Measurements from ENCODE around the gene TMEM9. TPM values are rescaled to one million over a fixed set of nuclear protein-coding genes. Genes with fewer than 3 reads are reported as not detected.

TMEM9 gene
- total and polyA plus RNA-seq, 9 of the 15 experiments (the other 6 are each of a cell fraction or from before 2014, with no cell fraction given): 30.4 to 107 (median 67.6) TPM

DNA sequence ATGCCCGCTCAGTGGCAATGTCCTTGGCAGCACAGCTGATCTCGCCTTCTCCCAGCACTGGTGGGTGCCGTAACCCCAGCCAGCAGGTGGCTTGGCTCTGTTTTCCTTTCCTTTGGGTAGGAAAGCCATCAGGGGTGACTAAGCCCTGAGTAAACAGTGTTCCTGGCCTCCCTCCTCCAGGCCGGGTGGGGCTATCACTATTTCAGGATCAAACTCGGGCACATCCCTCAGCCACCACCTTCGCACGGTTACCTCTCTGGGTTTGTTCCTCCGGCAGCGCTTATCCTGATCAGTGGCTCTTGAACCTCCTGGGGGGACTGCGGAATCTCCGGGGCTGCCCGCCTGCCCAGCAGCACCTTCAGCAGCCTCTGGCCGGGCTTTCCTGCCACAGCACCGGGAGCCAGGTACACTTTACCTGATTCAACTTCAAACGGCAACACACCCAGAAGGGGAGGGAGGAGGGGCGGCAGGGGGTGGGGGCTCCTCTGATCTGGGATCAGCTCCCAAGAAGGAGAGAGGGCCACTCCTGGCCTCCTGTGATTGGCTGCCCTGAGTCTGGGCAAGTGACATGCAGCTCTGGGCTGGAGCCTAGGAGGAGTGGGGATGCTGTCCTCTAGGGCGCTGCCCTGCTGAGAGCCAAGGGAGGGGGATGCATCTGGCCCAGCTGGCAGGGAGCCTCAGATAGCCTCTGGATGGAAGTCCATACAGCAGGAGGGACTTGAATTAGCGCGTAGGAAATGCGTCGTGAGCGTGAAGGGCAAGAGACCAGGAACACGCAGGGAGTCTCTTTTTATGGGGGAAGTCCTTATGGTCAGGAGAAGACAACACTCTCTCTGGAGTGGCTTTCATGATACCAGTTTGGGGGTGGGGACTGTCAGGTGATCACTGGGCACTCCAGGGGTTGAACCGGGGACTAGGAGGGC is 27.2 kb downstream of the TMEM9 start, which contains the start of gene ASCL5 (continued):
- TF ChIP-seq, protein P1, sequence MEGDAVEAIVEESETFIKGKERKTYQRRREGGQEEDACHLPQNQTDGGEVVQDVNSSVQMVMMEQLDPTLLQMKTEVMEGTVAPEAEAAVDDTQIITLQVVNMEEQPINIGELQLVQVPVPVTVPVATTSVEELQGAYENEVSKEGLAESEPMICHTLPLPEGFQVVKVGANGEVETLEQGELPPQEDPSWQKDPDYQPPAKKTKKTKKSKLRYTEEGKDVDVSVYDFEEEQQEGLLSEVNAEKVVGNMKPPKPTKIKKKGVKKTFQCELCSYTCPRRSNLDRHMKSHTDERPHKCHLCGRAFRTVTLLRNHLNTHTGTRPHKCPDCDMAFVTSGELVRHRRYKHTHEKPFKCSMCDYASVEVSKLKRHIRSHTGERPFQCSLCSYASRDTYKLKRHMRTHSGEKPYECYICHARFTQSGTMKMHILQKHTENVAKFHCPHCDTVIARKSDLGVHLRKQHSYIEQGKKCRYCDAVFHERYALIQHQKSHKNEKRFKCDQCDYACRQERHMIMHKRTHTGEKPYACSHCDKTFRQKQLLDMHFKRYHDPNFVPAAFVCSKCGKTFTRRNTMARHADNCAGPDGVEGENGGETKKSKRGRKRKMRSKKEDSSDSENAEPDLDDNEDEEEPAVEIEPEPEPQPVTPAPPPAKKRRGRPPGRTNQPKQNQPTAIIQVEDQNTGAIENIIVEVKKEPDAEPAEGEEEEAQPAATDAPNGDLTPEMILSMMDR (IDR thresholded peaks at IDR 0.05 in 2 of 3, conservative IDR thresholded peaks at IDR 0.05 in 1 of 3; ENCODE audit: insufficient read depth in 2 of 3, low read depth in 1 of 3, low read length in 3 of 3): 0 out of 6 replicates have a peak, but pooled peaks of 1 of the 3 experiments have one; percentile 11
- TF ChIP-seq, protein P2, sequence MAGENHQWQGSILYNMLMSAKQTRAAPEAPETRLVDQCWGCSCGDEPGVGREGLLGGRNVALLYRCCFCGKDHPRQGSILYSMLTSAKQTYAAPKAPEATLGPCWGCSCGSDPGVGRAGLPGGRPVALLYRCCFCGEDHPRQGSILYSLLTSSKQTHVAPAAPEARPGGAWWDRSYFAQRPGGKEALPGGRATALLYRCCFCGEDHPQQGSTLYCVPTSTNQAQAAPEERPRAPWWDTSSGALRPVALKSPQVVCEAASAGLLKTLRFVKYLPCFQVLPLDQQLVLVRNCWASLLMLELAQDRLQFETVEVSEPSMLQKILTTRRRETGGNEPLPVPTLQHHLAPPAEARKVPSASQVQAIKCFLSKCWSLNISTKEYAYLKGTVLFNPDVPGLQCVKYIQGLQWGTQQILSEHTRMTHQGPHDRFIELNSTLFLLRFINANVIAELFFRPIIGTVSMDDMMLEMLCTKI (IDR thresholded peaks at IDR 0.05; ENCODE audit: partially characterized antibody): no peak
- TF ChIP-seq KLF6 (CRISPR knock-in tag; IDR thresholded peaks at IDR 0.05; ENCODE audit: borderline replicate concordance): no peak

DNA sequence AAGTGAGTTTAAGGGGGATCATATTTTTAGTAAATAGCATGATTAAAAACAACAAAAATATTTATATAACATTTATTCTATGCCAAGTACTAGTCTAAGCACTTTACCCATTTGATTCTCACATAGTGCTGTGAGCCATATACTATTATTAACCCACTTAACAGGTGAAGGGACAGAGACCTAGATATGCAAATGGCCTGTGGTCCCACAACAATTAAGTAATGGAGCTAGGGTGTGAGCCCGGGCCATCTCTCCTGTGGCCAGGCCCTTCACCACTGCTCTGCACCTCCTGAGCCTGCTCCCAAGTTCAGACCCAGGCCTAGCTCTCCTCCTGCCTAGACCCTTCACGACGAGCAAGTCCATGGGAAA is 27.8 kb downstream of the TMEM9 start:
- TF ChIP-seq, protein P3, sequence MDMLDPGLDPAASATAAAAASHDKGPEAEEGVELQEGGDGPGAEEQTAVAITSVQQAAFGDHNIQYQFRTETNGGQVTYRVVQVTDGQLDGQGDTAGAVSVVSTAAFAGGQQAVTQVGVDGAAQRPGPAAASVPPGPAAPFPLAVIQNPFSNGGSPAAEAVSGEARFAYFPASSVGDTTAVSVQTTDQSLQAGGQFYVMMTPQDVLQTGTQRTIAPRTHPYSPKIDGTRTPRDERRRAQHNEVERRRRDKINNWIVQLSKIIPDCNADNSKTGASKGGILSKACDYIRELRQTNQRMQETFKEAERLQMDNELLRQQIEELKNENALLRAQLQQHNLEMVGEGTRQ (CRISPR knock-in tag; IDR thresholded peaks at IDR 0.05): no peak
- TF ChIP-seq ZNF133 (CRISPR knock-in tag; IDR thresholded peaks at IDR 0.05) (no peak), TRIM28 (IDR thresholded peaks at IDR 0.05) (no peak), ZNF551 (CRISPR knock-in tag; IDR thresholded peaks at IDR 0.05) (no peak), NR4A1 (CRISPR knock-in tag; IDR thresholded peaks at IDR 0.05) (no peak), NR4A1 (tag; IDR thresholded peaks at IDR 0.05) (no peak), MBD2 (IDR thresholded peaks at IDR 0.05; ENCODE audit: borderline replicate concordance, low read depth) (no peak), ZNF174 (CRISPR knock-in tag; IDR thresholded peaks at IDR 0.05) (no peak)
- TF ChIP-seq, protein P4, sequence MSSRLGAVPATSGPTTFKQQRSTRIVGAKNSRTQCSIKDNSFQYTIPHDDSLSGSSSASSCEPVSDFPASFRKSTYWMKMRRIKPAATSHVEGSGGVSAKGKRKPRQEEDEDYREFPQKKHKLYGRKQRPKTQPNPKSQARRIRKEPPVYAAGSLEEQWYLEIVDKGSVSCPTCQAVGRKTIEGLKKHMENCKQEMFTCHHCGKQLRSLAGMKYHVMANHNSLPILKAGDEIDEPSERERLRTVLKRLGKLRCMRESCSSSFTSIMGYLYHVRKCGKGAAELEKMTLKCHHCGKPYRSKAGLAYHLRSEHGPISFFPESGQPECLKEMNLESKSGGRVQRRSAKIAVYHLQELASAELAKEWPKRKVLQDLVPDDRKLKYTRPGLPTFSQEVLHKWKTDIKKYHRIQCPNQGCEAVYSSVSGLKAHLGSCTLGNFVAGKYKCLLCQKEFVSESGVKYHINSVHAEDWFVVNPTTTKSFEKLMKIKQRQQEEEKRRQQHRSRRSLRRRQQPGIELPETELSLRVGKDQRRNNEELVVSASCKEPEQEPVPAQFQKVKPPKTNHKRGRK (tag; IDR thresholded peaks at IDR 0.05): no peak
- no TSS peak for BruUV-seq (replicated peaks)
- no peak for FAIRE-seq
- no peak for ATAC-seq
- Histone ChIP-seq H3K9me1 (ENCODE audit: control insufficient read depth, insufficient read depth, low read length) (no peaks in the 10 kb centered on the region), H3K4me1 (replicated peaks in 1 of 2; ENCODE audit: control insufficient read depth in 2 of 2, insufficient read depth in 2 of 2, low read length in 2 of 2) (peaks cover 0 to 3% of the 10 kb centered on the region in 2 experiments; a peak in 2 of 5 replicates), H2AFZ (ENCODE audit: low read depth, low read length) (no peak overlapping the region), H3K36me3 (ENCODE audit: control insufficient read depth, insufficient read depth, low read length) (no peaks in the 10 kb centered on the region), H3K27me3 (ENCODE audit: control insufficient read depth in 2 of 2, insufficient read depth in 2 of 2, low read length in 2 of 2) (peaks cover 68 to 83% of the 10 kb centered on the region in 2 experiments), H3K9me3 (replicated peaks; ENCODE audit: control insufficient read depth, insufficient read depth, low read depth, low read length) (no peaks in the 10 kb centered on the region), H3K79me2 (ENCODE audit: control insufficient read depth, insufficient read depth, low read length) (no peaks in the 10 kb centered on the region), H3K4me2 (ENCODE audit: insufficient read depth, low read length) (no peak overlapping the region), H3K9ac (ENCODE audit: insufficient read depth in 1 of 2, low read depth in 2 of 2, low read length in 2 of 2) (0 out of 4 replicates have a peak overlapping the region, but pooled peaks of 1 of the 2 experiments have one; percentile 37), H3K27ac (ENCODE audit: extremely low read depth, low read depth, low read length) (no peak overlapping the region), H4K20me1 (replicated peaks; ENCODE audit: control insufficient read depth, insufficient read depth, low read length) (peaks cover 9% of the 10 kb centered on the region), H3K4me3 (no peak overlapping the region)
- DNase-seq (ENCODE audit: extremely low read depth in 1 of 4, low spot score in 3 of 4): no peak
- intact Hi-C loops (cut with micrococcal nuclease): no loop called here
- in situ Hi-C loops (cut with MboI): no loop called here
- CTCF ChIA-PET (ENCODE audit: low intra/inter-chr PET ratio): no interaction called here
- POLR2A ChIA-PET: interaction anchor here (0.6 to 0.9 kb wide), 2 partner anchors 75 to 85 kb away, joined by 3 read pairs; no protein-coding TSS in a partner anchor
- WGBS (ENCODE audit: insufficient coverage, low coverage, missing lambda C conversion rate): 0% methylated on average over 3 of the region's 3 CpGs

Data from K562 (cell line).